IMR-90 (cell line): ENCODE data around the gene PAPPA. TPM values are rescaled to one million over a fixed set of nuclear protein-coding genes. Genes with fewer than 3 reads are reported as not detected.

Source experiments
- ATAC-seq: fragments of 200-7000 bp; cut with Tn5 transposase; 2 replicates; pipeline ENCODE4 v1.9.1; 2020; ENCODE audit warnings: low read depth, mild to moderate bottlenecking, moderate library complexity
- BruUV-seq: library from RNA; stranded (reverse); fragments of 400-500 nt; replicated peaks from 2 replicates; lab custom pipeline; 2021; lab: Mats Ljungman, UMichigan
- CTCF ChIA-PET: fragments of 300-600 bp; formaldehyde crosslinking; extraction: SDS; loops from one replicate; lab custom pipeline; 2021; ENCODE audit warnings: antibody characterized with exemption; lab: Yijun Ruan, JAX
- POLR2A ChIA-PET: fragments of 300-600 bp; sonication (Branson Sonifier 250); formaldehyde crosslinking; loops from one replicate; lab custom pipeline; 2022; ENCODE audit warnings: antibody characterized with exemption; ENCODE audit not compliant: unreplicated experiment; lab: Charles Lee
- DNase-seq: peaks from one replicate; pipeline ENCODE4 v3.0.0; 2013
- H2AFZ ChIP-seq: replicated peaks from 2 replicates; pipeline ENCODE3; 2013; ENCODE audit warnings: low read length, mild to moderate bottlenecking; ENCODE audit not compliant: poor library complexity
- H2AK5ac ChIP-seq: 2 replicates; pipeline ENCODE4 v1.6.1; 2013; ENCODE audit warnings: low read depth, low read length, inconsistent platforms
- H2AK9ac ChIP-seq: replicated peaks from 2 replicates; pipeline ENCODE3; 2013; ENCODE audit warnings: mild to moderate bottlenecking, low read depth, low read length, moderate library complexity; ENCODE audit not compliant: poor library complexity
- H2BK120ac ChIP-seq: 2 replicates; pipeline ENCODE4 v1.6.1; 2013; ENCODE audit warnings: low read depth, low read length, inconsistent platforms
- H2BK15ac ChIP-seq: 3 replicates; pipeline ENCODE4 v1.6.1; 2013; ENCODE audit warnings: low read depth, low read length, inconsistent platforms
- H2BK20ac ChIP-seq: 2 replicates; pipeline ENCODE4 v1.6.1; 2013; ENCODE audit warnings: low read depth, mild to moderate bottlenecking, inconsistent platforms, low read length, moderate library complexity
- H2BK5ac ChIP-seq: 2 replicates; pipeline ENCODE4 v1.6.1; 2013; ENCODE audit warnings: mild to moderate bottlenecking, low read depth, low read length, inconsistent platforms; ENCODE audit not compliant: poor library complexity, severe bottlenecking
- H3K14ac ChIP-seq: replicated peaks from 2 replicates; pipeline ENCODE4 v1.6.1; 2013; ENCODE audit warnings: low read depth, low read length, inconsistent platforms
- H3K18ac ChIP-seq: 2 replicates; pipeline ENCODE4 v1.6.1; 2013; ENCODE audit warnings: low read depth, low read length, control low read depth
- H3K23ac ChIP-seq: 2 replicates; pipeline ENCODE4 v1.6.1; 2013; ENCODE audit warnings: low read depth, low read length, inconsistent platforms
- H3K27ac ChIP-seq: 2 replicates; pipeline ENCODE4 v1.5.1; 2013; ENCODE audit warnings: mild to moderate bottlenecking, control low read depth, low read length; ENCODE audit not compliant: insufficient read depth
- H3K27me3 ChIP-seq: 2 replicates; pipeline ENCODE4 v1.6.1; 2013; ENCODE audit warnings: low read length; ENCODE audit not compliant: control insufficient read depth, insufficient read depth
- H3K36me3 ChIP-seq: 2 replicates; pipeline ENCODE4 v1.6.1; 2013; ENCODE audit warnings: low read length, mixed read lengths; ENCODE audit not compliant: control insufficient read depth, insufficient read depth
- H3K4ac ChIP-seq: 2 replicates; pipeline ENCODE4 v1.6.1; 2013; ENCODE audit warnings: low read depth, low read length, inconsistent platforms
- H3K4me1 ChIP-seq: 2 replicates; pipeline ENCODE4 v1.6.1; 2013; ENCODE audit warnings: low read length, mixed read lengths; ENCODE audit not compliant: control insufficient read depth, insufficient read depth
- H3K4me2 ChIP-seq: 2 replicates; pipeline ENCODE4 v1.6.1; 2013; ENCODE audit warnings: low read depth, mild to moderate bottlenecking, control low read depth, low read length, moderate library complexity
- H3K4me3 ChIP-seq: 2 replicates; pipeline ENCODE4 v1.5.1; 2013; ENCODE audit warnings: low read depth, mild to moderate bottlenecking, control low read depth, low read length, moderate library complexity; ENCODE audit not compliant: insufficient read depth
- H3K56ac ChIP-seq: 2 replicates; pipeline ENCODE4 v1.6.1; 2013; ENCODE audit warnings: low read length, inconsistent platforms; ENCODE audit not compliant: insufficient read depth; ENCODE audit errors: extremely low read depth
- H3K79me1 ChIP-seq, 2 experiments: 2 replicates each; pipeline ENCODE4 v1.6.1; 2013; ENCODE audit warnings: low read length in 2 of 2, inconsistent platforms in 1 of 2, low read depth in 1 of 2
- H3K9ac ChIP-seq: 2 replicates; pipeline ENCODE4 v1.6.1; 2013; ENCODE audit warnings: low read depth, low read length, control low read depth
- H3K9me1 ChIP-seq: 2 replicates; pipeline ENCODE4 v1.6.1; 2013; ENCODE audit warnings: low read length, inconsistent platforms; ENCODE audit not compliant: insufficient read depth
- H3K9me3 ChIP-seq: 2 replicates; pipeline ENCODE4 v1.6.1; 2013; ENCODE audit warnings: low read length; ENCODE audit not compliant: control insufficient read depth, insufficient read depth
- H4K20me1 ChIP-seq: 2 replicates; pipeline ENCODE4 v1.6.1; 2013; ENCODE audit warnings: low read length, inconsistent platforms; ENCODE audit not compliant: insufficient read depth
- H4K5ac ChIP-seq: 2 replicates; pipeline ENCODE4 v1.6.1; 2013; ENCODE audit warnings: mild to moderate bottlenecking, low read depth, low read length, control low read depth
- H4K8ac ChIP-seq, 2 experiments: 2 replicates each; pipeline ENCODE4 v1.6.1; 2013; ENCODE audit warnings: low read depth in 2 of 2, low read length in 2 of 2, control low read depth in 1 of 2, inconsistent platforms in 1 of 2
- H4K91ac ChIP-seq: 2 replicates; pipeline ENCODE4 v1.6.1; 2013; ENCODE audit warnings: low read depth, low read length, inconsistent platforms; ENCODE audit not compliant: insufficient read depth
- FOS ChIP-seq: fragments of 150-350 bp; IDR thresholded peaks from 2 replicates; pipeline ENCODE4 v1.6.1; 2016; ENCODE audit warnings: low read depth, low read length
- MXI1 ChIP-seq: IDR thresholded peaks from 2 replicates; pipeline ENCODE4 v1.6.1; 2012; ENCODE audit warnings: low read depth, mild to moderate bottlenecking, low read length, moderate library complexity, borderline replicate concordance
- RAD21 ChIP-seq: IDR thresholded peaks from 2 replicates; pipeline ENCODE4 v1.6.1; 2012; ENCODE audit warnings: low read length, improper control_type of control experiment
- RCOR1 ChIP-seq: IDR thresholded peaks from 2 replicates; pipeline ENCODE4 v1.6.1; 2012; ENCODE audit warnings: mild to moderate bottlenecking, low read length, improper control_type of control experiment; ENCODE audit not compliant: insufficient replicate concordance
- WGBS, 2 experiments: methylation state at CpG; one replicate each; pipeline versions ENCODE4 v1.1.5 to v1.1.7; 2013; ENCODE audit warnings: missing lambda C conversion rate in 2 of 2; ENCODE audit not compliant: insufficient read length in 1 of 2; ENCODE audit errors: extremely low coverage in 2 of 2; 5-methylcytosine and 5-hydroxymethylcytosine counted together
- dilution Hi-C: fragments of 300-500 bp; cut with HindIII; formaldehyde crosslinking; loops from one replicate; pipeline ENCODE4 v1.14.3; 2018; ENCODE audit warnings: low sequenced_read_pairs; ENCODE audit not compliant: unreplicated experiment
- in situ Hi-C: fragments of 300-500 bp; cut with MboI; formaldehyde crosslinking; loops from 3 replicates; pipeline ENCODE4 v1.14.3; 2019; ENCODE audit warnings: low sequenced_read_pairs, inconsistent platforms, mixed read lengths
- intact Hi-C: fragments of 100-400 bp; cut with micrococcal nuclease; formaldehyde crosslinking; loops from 2 replicates; pipeline ENCODE4 v1.10.0; 2022
- polyA plus RNA-seq, 3 experiments: library from polyadenylated mRNA; depleted of rRNA; stranded (reverse); fragments of >200 nt; gene quantifications; 2 replicates each; pipeline ENCODE4 v1.2.3, GENCODE V29; 2012; ENCODE audit warnings: low replicate concordance in 1 of 3
- total RNA-seq: library from RNA; depleted of rRNA; stranded (reverse); fragments of >200 nt; gene quantifications from 2 replicates; pipeline ENCODE4 v1.2.3, GENCODE V29; 2012

The PAPPA gene
- total and polyA plus RNA-seq, 2 of the 4 experiments (the other 2 are of a cell fraction), result 8.3 to 12.4 TPM

DNA sequence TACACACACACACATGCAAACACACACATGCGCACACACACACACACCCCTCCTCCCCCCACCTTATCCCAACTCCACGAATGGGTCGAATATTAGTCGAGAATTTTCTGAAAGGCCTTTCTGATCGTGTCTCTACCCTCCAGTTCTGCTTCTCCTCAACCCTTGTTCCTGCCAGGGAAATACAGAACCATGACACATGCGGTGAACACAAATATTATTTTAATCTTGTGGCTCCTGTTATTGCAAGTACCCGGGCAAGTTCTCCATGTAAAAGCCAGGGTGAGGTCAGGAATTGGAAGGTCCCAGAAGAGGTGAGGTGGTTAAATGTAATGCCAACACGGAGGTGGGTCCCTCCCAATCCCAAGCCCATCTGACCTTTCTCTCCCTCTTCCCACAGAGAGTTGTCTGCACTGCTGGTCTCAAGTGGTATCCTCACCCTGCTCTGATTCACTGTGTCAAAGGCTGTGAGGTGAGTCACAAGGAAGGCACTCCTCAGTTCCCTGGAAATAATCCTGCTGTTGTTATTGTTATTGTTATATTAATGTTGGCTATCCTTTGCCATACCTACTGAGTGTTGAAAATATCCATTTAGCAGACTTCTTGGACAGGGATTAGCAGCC lies 223.7 kb downstream of the PAPPA start:
- WGBS, 2 experiments, result 0% methylated on average over 1 of the region's 8 CpGs; no CpG with 5 or more reads in 1 of the 2 experiments
- Histone ChIP-seq H2BK5ac (no peak overlapping the region), H2AFZ (peak overlapping the region; percentile 35), H3K27ac (peak overlapping the region; percentile 16; the same call in 1 of the 2 replicates), H3K9ac (no peak overlapping the region), H4K20me1 (peaks cover 16% of the 10 kb centered on the region; the same call in 1 of the 2 replicates), H2BK20ac (no peak overlapping the region), H3K4ac (0 out of 2 replicates have a peak overlapping the region, but pooled peaks have one; percentile 44), H2AK5ac (peak overlapping the region; percentile 65; the same call in 1 of the 2 replicates), H3K18ac (no peak overlapping the region), H2BK120ac (no peak overlapping the region), H3K14ac (no peak overlapping the region; the same call in 1 of the 2 replicates), H4K5ac (no peak overlapping the region), H3K4me2 (peak overlapping the region; percentile 27; the same call in 1 of the 2 replicates), H3K9me3 (no peaks in the 10 kb centered on the region), H3K56ac (no peak overlapping the region), H4K91ac (no peak overlapping the region), H3K4me1 (peaks cover 16% of the 10 kb centered on the region), H3K9me1 (peaks cover 34% of the 10 kb centered on the region), H3K79me1 (peaks cover 0 to 8% of the 10 kb centered on the region in 2 experiments; a peak in 1 of 4 replicates), H3K27me3 (no peaks in the 10 kb centered on the region), H2BK15ac (no peak overlapping the region), H2AK9ac (peak overlapping the region; percentile 20), H3K23ac (0 out of 2 replicates have a peak overlapping the region, but pooled peaks have one; percentile 31), H3K36me3 (peaks cover 51% of the 10 kb centered on the region), H3K4me3 (no peak overlapping the region), H4K8ac (no peak overlapping the region)
- ATAC-seq (peak; percentile 86), DNase-seq (peak; percentile 75)
- POLR2A ChIA-PET, result no interaction called here
- CTCF ChIA-PET, result no interaction called here
- BruUV-seq, result no TSS peak
- dilution Hi-C loops, result no loop called here
- in situ Hi-C loops, result no loop called here
- intact Hi-C loops, result loop anchor here (10.0 kb wide), 1 partner anchor 268 kb away; no protein-coding TSS in a partner anchor
- TF ChIP-seq RAD21 (no peak), FOS (peak; percentile 80), RCOR1 (no peak), MXI1 (no peak)
